GM21717 (cell line): Measurements from ENCODE around the gene LFNG.

Experiments
- ATAC-seq: cut with Tn5 transposase; IDR thresholded peaks from one replicate; pipeline ENCODE4 v1.9.1; 2021; ENCODE audit warnings: mild to moderate bottlenecking, moderate library complexity; ENCODE audit not compliant: unreplicated experiment

LFNG gene

DNA sequence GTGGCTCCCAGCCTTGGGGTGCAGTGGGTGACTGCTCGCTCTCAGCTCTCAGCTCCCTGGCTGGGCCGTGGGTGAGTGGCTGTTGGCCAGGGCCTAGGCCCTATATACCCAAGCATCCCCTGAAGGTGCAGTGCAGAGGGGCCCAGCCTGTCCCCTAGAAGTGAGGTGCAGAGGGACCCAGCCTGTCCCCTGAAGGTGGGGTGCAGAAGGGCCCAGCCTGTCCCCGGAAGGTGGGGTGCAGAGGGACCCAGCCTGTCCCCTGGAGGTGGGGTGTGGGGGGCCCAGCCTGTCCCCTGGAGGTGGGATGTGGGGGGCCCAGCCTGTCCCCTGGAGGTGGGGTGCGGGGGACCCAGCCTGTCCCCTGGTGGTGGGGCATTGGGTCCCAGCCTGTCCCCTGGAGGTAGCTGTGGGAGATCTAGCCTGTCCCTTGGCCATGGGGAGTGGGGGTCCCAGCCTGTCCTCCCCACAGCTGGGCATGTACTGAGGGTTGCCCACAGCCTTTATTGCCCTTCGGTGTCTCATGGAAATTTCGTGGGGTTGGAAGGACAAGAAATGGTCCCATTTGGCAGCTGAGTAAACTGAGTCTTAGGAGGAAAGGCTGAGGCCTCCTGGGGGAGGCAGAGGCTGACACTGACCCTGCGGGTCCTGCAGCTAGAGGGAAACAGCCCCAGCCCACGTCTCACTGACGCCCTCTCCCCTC, 17.5 kb upstream of the LFNG start:
- ATAC-seq = no peak

DNA sequence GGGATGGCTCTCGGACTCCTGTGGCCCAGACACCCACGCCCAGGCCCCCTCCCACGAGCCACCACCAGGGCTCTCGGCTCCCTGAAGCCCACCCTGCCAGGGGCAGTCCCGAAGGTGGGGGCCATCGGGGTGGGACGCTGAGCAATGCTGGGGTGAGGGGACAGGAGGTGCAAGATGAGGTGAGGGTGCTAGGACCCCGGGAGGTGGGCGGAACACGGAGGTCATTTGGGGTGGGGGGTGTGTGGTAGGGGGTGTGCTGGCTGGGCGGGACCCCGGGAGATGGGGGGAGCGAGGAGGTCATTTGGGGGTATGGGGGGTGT, 17.0 kb upstream of the LFNG start:
- no peak for ATAC-seq

DNA sequence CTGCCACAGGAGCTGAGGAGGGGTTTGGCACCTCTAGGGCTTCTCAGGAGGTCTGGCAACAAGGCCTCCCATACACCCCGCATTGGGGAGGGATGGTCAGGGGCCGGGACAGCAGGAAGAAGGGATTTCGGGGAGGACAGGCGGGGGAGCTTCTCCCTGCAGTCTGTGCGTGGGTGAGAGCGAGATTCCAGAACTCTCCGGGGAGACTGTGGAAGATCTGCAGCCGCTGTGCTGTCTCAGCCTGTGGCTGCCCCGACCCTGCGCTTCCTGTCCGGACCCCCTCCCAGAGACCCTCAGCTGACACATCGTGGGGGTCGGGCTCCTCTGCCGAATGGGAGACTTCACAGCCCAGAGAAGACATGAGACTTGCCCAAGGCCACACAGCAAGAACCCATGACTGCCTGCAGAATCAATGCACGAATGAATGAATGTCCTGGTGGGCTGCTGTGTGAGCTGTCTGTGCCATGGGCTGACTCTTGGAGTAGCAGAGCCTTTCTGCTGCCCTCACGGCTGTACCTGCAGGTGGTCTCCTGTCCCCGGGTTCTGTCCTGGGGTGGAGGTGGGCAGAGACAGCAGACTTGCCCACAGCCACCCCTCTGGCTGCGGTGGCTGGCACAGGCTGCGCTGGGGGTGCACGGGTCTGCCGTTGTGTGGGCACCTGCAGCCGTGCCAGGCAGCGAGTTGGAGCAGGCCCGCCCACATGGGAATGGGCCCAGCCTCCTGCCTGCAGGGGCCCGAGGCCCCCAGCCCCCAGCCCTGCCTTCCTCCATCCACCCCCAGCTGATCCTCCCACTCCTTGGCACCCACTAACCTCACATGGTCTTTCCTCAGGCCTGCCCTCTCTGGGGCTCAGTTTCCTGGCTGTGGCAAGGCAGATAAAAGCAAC, 16.3 kb upstream of the LFNG start:
- no peak for ATAC-seq

DNA sequence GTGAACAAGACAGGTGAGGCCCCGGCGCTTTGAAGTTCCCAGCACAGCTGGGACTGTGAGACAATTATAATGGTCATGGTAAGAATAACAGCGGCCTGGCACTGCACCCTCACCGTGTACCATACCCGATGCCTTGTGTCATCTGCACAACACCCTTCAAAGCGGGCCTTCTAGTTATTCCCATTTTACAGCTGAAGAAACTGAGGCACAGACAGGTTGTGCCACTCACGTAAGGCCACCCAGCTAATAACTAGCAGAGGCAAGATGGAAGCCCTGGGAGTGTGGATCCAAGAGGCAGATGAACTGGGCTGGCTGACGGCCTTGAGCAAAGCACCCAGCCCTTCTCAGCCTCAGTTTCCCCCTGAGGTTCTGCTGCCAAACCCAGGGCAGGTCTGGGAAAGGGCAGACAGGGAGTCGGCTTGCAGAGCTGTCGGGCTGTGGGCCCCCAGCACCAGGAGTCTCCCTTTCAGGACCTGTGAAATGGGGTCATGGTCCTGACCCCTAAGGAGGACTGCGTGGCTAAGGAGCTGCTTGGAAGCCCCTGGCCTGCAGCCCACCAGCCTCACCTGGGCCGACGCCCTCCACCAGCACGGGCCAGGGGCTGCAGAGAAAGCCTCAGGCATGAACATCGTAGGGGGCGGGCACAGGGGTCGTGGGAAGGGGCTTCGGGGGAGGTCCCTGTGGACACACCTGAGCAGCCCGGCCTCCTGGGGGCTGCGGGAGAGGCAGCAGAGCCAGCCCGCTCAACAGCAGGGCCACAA, 15.3 kb upstream of the LFNG start:
- ATAC-seq = no peak

DNA sequence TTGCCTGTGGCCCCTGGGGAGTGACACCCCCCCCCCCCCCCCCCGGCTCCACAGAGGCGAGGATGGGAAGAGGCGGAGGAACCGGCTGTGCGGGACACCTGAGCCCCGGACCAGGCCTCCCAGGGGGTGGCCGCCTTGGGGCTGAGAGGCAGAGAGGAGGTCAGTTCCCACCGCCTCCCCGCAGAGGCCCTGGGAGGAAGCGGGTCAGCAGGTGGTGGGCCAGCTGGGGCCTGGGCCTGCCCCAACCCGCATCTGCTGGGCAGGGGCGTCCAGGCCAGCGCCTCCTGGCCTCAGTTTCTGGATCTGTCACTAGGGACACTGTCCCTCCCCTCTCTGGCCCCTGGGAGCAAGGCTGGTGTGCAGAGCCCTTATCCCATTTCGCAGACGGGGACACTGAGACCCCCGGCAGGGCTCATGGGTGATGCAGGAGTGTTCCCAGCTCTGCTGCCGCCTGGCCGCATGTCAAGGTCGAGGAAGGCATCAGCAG, 14.6 kb upstream of the LFNG start:
- no peak for ATAC-seq

DNA sequence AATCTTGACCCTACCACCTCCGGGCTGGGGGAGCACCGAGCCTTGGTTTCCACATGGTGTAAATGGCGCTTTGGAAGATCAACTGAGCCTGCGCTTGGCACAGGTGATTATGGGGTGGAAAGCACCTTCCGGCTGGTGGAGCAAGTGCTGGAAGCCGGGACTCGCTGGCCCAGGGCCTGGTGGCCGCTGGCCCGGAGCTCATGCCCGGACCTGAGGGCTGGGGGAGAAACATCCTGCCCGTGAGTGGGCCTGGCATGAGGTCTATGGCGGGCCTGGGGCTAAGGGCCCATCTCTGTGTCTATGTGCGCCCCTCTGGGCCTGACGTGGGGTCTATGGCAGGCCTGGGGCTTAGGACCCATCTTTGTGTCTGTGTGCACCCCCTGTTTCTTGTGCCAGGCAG, 14.2 kb upstream of the LFNG start:
- no peak for ATAC-seq

DNA sequence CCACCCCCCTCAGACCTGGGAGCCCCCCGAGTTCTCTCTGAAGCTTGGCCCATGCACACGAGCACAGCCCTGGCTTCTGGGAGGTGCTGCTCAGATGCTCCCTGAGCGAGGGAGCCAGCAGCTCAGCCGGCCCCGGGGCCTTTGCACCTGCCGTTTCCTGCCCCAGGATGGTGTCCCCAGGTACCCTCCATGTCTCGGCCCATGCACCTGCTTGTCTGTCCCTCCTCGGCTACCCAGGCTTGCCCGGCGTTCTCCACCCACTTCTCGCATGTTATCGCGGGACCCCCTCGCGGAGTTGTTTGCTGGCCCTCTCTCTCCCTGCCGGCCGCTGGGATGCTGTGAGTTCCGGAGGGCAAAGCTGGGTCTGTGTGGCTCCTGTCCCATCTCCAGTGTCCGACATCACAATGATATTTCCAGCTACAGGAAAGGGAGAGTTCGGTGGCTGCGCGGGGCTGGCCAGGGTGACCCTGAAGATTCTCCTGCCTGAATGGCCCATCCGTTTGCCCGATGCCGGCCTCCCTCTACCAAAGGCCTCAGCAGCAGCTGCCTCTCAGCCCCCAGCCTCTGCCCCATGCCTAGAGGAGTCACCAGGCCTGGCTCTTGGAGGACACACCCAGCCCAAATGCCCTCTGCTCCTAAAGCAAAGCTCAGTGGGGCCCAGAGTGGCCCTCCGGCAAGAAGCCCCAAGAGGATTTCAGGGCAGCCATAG, 12.2 kb upstream of the LFNG start:
- no peak for ATAC-seq

DNA sequence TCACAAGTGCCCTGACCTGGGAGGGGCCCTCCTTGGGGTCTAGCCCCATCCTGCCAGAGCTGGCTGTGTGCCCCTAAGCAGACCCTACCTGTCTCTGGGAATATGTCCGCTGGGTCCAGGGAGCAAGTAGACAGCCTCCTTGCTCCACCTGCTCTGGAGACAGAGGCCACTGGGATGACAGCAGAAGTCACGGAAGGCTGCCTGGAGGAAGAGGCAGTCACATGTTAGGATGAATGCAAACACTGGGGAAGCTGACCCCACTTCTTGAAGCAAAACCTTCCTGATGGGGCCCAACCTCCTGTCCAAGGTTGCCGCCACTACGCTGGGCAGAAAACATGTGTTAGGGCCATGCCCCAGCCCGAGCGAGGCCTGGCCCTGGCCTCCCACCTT, 11.7 kb upstream of the LFNG start:
- no peak for ATAC-seq

DNA sequence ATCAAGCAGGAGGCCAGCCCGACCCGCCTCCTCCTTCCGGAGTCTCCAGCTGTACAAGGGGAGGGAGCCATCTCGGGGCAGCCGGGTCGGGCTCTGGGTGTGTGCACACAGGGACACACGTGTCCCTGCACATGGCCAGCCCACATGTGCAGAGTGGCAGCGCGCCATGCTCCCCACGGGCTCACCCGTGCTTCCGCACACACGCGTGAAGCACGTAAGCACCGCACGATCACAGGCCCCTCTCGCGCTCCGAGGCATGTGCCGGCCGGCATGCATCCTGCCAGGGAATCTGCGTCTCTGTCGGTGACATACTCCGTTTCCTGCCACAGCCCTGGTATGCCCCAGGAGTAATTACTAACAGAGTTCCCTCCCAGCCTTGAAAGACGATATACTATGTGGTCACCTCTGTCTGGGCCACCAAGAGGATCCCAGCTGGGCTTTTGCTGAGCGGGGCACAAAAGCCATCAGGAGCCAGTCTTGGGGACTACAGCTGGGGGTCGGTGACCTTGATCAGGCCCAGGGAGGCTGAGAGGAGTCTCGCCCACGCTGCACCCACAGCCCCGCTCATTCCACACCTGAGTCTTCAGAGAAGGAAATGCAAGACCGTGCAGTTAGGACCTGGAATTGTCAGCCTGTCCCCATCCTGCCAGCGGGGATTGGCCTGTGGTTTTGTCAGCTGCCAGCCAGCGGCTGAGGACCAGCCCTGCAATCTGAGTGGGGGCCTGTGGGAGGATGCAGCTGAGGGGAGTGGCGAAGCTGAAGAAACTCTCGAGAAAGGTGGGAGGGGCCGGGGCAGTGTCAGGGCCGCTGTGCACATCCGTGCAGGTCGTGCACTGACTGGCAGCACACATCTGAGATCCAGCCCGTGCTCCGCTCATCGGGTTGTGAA, 11.0 kb upstream of the LFNG start:
- ATAC-seq = no peak

DNA sequence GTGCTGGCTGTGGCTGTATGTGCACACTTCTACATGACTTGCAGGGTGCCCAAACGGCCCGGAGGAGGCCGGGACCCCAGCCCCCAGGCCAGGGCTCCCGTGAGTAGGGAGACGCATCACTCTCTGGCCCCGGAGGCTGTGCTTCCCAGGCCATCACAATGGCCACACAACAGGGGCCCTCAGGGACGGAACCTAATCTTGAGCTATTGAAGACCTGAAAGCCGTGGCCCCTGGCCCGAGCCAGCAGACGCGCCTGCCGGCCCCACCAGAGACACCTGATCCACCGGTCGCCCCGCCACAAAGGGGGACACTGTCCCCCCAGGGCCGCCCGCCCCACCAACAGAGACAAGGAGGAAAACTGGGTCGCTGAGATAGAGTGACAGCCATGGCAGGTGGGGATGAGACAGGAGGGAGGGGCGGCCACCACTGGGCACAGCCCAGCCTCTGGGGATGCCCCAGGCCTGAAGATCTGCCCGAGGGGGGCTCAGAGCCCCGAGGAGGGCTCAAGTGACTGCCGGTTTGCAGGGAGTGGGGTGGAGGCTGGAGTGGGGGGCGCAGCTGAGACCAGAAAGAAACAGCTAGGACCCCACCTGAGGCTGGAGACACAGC, 10.2 kb upstream of the LFNG start:
- no peak for ATAC-seq

DNA sequence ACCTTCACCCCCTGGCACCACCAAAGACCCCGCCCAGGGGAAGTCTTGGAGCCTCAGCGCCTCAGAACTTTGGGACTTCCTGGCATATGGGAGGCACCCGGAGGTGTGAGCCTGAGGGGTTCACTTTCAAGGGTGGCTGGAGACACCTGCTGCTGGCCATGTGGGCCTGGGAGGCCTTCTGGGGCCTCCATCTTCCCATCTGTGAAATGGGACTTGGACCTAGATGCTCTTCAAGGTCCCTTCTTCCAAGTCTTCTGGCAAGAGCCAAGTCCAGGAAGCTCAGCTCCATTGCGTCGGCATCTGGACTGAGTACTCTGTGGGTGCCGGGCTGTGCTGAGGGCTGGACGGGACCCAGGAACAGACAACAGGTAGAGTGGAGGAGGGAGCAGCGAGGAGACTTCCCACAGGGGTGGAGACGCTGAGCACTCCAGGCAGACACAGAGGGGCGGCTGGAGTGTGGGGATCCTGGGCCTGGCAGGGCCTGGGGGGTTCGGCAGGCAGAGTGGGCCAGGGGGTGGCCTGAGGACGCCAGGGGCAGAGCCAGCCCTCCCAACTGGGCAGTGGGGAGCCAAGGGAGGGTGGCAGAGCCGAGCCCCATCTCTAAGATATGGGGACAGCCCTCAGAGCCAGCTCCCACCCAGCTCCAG, 9.3 kb upstream of the LFNG start:
- ATAC-seq = no peak

DNA sequence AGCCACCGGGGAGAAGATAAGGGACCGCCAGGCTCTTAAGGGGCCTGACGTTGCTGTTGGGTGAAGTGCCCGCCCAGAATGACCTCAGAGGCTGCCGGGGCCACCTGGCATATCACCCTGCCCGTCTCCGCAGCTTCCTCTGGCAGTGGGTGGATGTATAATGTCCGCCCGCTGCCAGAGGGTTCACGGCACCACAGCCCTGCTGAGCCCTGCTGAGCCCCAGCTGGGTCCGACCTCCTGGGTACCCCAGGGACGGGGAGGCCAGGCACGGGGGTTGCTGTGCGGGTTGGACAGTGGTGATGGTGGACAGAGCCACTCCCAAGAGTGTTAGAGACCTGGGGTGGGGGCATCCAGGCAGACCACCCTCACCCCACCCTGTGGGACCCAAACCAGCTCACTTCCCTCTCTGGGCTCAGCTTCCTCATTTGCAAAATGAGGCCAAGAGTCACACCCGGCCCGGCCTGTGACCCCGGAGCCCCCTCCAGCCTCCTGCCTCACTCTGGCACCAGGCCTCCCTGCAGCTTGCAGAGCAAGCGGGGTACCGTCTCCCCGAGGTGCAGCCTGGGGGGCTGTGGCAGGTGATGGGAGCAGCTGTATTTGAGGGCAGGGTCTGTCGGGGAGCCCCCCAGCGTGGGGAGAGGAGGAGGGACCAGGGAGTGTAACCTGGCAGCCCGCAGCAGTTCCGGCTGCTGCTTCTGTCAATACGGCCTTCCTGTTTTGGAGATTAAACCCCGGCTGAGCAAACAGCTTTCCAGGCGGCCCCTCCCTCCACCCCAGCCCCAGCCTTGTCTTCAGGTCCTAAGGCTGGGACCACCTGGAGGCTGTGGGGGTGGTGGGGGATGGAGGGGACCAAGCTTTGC, 8.4 kb upstream of the LFNG start:
- ATAC-seq = no peak

DNA sequence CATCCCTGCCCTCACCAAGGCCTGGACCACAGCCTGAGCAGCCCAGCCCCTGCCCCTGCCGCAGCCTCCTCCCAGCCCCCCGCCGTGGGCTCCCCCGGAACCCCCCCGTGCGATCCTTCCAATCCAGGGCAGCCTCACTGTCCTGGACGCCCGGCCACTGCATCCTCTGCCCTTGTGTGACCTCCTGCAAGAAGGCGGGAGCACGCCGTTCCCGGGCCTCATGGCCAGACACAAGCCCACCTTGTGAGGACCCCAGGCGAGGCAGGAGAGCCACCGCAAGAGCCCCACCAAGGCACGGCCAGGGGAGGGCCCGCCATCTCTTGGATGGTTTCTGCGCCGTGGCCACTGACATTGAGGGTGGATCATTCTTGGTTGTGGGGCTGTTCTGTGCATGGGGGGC, 7.8 kb upstream of the LFNG start:
- no peak for ATAC-seq

DNA sequence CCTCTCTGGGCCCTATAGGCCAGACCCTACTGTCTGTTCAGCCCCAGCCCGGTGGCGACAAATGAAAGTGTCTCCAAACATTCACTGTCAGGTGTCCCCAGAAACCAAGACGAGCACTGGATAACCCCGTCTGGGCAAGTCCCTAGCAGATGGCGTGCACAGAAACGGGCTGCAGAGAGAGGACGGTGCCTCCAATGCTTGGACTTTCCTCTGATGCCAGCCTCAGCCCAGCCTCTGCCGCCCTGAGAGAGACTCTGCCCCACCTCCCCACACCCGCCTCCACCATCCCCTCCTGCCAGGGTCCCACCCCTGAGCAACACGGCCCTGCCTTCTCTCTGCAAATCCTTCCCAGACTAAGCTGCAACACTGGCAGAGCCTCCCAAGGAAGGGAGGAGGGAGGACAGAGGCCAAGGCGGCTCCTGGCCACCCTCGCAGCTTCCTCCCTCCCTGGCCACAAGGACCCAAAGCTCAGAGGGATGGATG, 7.4 kb upstream of the LFNG start:
- no peak for ATAC-seq

DNA sequence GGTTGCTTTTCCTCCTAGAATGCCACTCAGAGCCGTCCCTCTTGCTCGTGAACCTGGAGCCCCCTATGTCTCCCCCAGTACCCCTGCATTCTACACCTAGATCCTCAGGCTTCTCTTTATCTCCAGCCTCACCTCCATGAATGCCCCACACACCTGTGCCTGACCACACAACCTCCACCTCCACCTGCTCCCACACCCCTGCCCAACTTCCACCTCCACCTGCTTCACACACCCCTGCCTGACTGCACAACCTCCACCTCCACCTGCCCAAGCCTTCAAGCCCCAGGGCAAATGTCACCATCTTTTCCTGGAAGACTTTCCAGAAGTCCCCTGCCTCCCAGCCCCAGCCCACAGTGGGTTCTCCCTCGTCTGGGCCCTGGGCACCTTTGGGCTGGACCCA, 6.9 kb upstream of the LFNG start:
- no peak for ATAC-seq

DNA sequence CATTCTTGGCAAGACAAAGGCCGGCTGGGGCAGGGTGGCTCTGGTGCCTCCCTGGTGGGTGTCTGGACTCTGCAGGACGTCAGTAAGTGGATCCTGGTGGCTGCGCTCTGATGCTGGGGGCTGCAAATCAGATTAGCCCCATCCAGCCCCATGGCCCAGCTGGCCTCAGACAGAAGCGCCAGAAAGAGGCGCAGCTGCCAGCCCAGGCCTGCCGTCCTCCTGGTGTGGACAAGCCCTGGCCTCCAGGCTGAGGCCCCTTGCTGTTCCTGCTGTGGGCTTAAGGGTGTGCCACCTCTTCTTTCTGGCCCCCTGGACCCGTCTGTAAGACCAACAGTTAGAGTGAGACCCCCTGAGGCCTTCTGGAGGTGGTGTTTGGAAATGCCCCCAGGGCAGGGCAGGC, 5.9 kb upstream of the LFNG start:
- no peak for ATAC-seq

DNA sequence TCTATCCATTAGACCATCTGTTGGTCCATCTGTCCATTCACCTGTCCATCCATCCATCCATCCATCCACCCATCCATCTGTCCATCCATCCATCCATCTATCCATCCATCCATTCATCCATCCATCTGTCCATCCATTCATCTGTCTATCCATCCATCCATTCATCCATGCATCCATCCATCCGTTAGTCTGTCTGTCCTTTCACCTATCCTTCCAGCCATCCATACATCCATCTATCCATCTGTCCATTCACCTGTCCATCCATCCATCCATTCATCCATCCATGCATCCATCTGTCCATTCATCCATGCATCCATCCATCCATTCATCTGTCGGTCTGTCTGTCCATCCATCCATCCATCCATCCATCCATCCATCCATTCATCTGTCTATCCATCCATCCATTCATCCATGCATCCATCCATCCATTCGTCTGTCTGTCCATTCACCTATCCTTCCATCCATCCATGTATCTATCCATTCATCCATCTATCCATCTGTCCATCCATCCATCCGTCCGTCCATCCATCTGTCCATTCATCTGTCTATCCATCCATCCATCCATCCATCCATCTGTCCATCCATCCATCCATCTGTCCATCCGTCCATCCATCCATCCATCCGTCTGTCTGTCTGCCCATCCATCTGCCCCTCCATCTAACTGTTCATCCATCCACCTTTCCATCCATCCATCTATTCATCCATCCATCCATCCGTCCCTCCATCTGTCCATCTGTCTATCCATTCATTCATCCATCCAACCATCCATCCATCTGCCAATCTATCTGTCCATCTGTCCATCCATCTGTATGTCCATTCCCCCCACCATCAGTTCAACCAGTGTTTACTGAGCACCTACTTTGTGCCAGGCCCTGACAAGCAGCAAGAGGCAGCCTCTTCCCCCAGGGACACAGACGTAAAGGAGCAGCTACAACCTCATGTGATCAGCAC, 4.8 kb upstream of the LFNG start:
- ATAC-seq = no peak
